ENCODE measurements around the gene ZBTB7A. TPM values are rescaled to one million over a fixed set of nuclear protein-coding genes. Genes with fewer than 3 reads are reported as not detected.
"Not testable (repeated sequence)": the region's sequence is repeated elsewhere in the genome, so short reads cannot be mapped to it uniquely, and the experiment has no call there.

ZBTB7A gene
- total RNA-seq, 1 experiment from 2014 or later = 7.2 TPM

- Histone ChIP-seq H3K79me2 (ENCODE audit: low read length) (peaks cover 47% of the 10 kb centered on the region), H3K4me1 (ENCODE audit: low read length) (peaks cover 18% of the 10 kb centered on the region), H4K20me1 (ENCODE audit: insufficient read depth, low read depth, low read length) (peaks cover 33% of the 10 kb centered on the region; the same call in 1 of the 2 replicates)
- H3K36me3 ChIP-seq (ENCODE audit: insufficient read depth, low read length); H3K27ac ChIP-seq (ENCODE audit: low read length); H3K9me2 ChIP-seq (replicated peaks; ENCODE audit: insufficient read depth, low read length); DNase-seq; H3K9ac ChIP-seq (ENCODE audit: low read length); H3K4me2 ChIP-seq (ENCODE audit: low read depth, low read length, poor library complexity, severe bottlenecking); H3K4me3 ChIP-seq (ENCODE audit: low read length); H2AFZ ChIP-seq (ENCODE audit: low read length); H3K9me3 ChIP-seq (ENCODE audit: low read length); H3K27me3 ChIP-seq (ENCODE audit: low read length): not testable (repeated sequence)
Observed at GRCh38 chr19:4011430-4011829, 55.3 kb downstream of the ZBTB7A start.

- Histone ChIP-seq H3K79me2 (ENCODE audit: low read length) (peaks cover 45% of the 10 kb centered on the region), H3K4me3 (ENCODE audit: low read length) (no peak overlapping the region), H3K27me3 (ENCODE audit: low read length) (no peaks in the 10 kb centered on the region)
Observed at GRCh38 chr19:4010808-4011110, 55.9 kb downstream of the ZBTB7A start.

DNA sequence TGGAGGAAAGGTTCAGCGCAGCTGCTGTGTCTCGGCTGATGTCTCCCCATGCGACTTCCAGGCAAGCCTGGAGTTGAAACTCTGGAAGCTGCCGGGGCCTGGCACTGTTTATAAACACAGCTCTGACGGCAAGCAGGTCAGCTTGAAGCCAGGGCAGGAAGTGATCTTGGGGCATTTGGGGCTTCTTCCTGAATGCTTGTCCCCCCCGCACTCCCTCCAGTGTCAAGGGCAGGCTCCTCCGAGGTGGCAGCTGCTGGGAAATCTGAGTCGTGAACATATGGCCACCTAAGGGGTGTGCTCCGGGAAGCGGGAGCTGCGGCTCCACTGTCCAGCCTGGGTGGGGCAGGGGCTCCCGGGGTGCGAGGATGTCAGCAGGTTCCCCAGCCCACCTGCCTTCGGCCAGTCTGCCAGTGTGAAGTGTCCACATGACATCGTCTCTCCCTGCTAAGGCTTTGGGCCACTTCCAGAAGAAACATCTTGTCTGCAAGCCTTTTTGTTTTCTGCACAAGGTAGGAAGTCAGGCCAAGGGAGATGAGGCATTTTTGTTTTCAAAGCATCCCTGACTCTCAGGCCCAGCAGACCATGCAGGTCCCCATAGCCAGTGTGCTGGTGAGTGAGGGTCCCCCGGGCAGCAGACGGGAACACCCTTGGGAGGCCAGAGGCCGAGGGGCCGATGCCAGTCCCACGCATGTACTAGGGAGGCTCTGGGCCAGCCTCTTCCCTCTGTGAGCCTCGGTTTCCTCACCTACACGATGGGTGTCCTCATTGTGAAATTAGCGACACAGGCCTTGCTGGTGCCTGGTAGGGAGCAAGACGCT lies 56.5 kb downstream of the ZBTB7A start:
- Histone ChIP-seq H3K4me3 (ENCODE audit: low read length) (no peak overlapping the region), H3K36me3 (ENCODE audit: insufficient read depth, low read length) (no peaks in the 10 kb centered on the region), H2AFZ (ENCODE audit: low read length) (no peak overlapping the region), H3K9me3 (ENCODE audit: low read length) (no peaks in the 10 kb centered on the region), H4K20me1 (ENCODE audit: insufficient read depth, low read depth, low read length) (peaks cover 31% of the 10 kb centered on the region; the same call in 1 of the 2 replicates), H3K79me2 (ENCODE audit: low read length) (peaks cover 43% of the 10 kb centered on the region), H3K9ac (ENCODE audit: low read length) (no peak overlapping the region), H3K4me2 (ENCODE audit: low read depth, low read length, poor library complexity, severe bottlenecking) (no peak overlapping the region), H3K9me2 (replicated peaks; ENCODE audit: insufficient read depth, low read length) (no peaks in the 10 kb centered on the region), H3K4me1 (ENCODE audit: low read length) (peaks cover 20% of the 10 kb centered on the region), H3K27me3 (ENCODE audit: low read length) (no peaks in the 10 kb centered on the region), H3K27ac (ENCODE audit: low read length) (no peak overlapping the region)
- no peak for DNase-seq

More at GRCh38 chr19:4010808-4011110, 55.9 kb downstream of the ZBTB7A start:
- Histone ChIP-seq H3K4me1 (ENCODE audit: low read length) (peaks cover 20% of the 10 kb centered on the region), H3K9me3 (ENCODE audit: low read length) (no peaks in the 10 kb centered on the region), H4K20me1 (ENCODE audit: insufficient read depth, low read depth, low read length) (peaks cover 33% of the 10 kb centered on the region; the same call in 1 of the 2 replicates), H3K27ac (ENCODE audit: low read length) (no peak overlapping the region), H3K4me2 (ENCODE audit: low read depth, low read length, poor library complexity, severe bottlenecking) (no peak overlapping the region), H3K36me3 (ENCODE audit: insufficient read depth, low read length) (no peaks in the 10 kb centered on the region), H2AFZ (ENCODE audit: low read length) (no peak overlapping the region), H3K9me2 (replicated peaks; ENCODE audit: insufficient read depth, low read length) (no peaks in the 10 kb centered on the region), H3K9ac (ENCODE audit: low read length) (no peak overlapping the region)
- no peak for DNase-seq

GRCh38 chr19:4007836-4008539 lies 58.7 kb downstream of the ZBTB7A start:
- Histone ChIP-seq H4K20me1 (ENCODE audit: insufficient read depth, low read depth, low read length) (peaks cover 20% of the 10 kb centered on the region; the same call in 1 of the 2 replicates), H3K4me3 (ENCODE audit: low read length) (peak overlapping the region; percentile 82), H3K27me3 (ENCODE audit: low read length) (no peaks in the 10 kb centered on the region), H3K9me2 (replicated peaks; ENCODE audit: insufficient read depth, low read length) (no peaks in the 10 kb centered on the region), H2AFZ (ENCODE audit: low read length) (no peak overlapping the region), H3K79me2 (ENCODE audit: low read length) (peaks cover 36% of the 10 kb centered on the region), H3K4me1 (ENCODE audit: low read length) (peaks cover 20% of the 10 kb centered on the region), H3K9me3 (ENCODE audit: low read length) (no peaks in the 10 kb centered on the region), H3K4me2 (ENCODE audit: low read depth, low read length, poor library complexity, severe bottlenecking) (peak overlapping the region; percentile 84), H3K36me3 (ENCODE audit: insufficient read depth, low read length) (no peaks in the 10 kb centered on the region), H3K27ac (ENCODE audit: low read length) (no peak overlapping the region), H3K9ac (ENCODE audit: low read length) (peak overlapping the region; percentile 86)
- peak; percentile 60 for DNase-seq

GRCh38 chr19:4007021-4007835 lies 59.5 kb downstream of the ZBTB7A start, which contains the start of gene PIAS4:
Gene PIAS4, plus strand, starts transcription at chr19:4007736. Its CDS starts 25 bp downstream, at chr19:4007761.
- Histone ChIP-seq H3K4me2 (ENCODE audit: low read depth, low read length, poor library complexity, severe bottlenecking) (peak within 1 kb of the TSS; percentile 96), H4K20me1 (ENCODE audit: insufficient read depth, low read depth, low read length) (peaks cover 20% of the 10 kb centered on the region; the same call in 1 of the 2 replicates), H3K9me2 (replicated peaks; ENCODE audit: insufficient read depth, low read length) (no peaks in the 10 kb centered on the region), H3K9me3 (ENCODE audit: low read length) (no peaks in the 10 kb centered on the region), H3K27me3 (ENCODE audit: low read length) (no peaks in the 10 kb centered on the region), H3K27ac (ENCODE audit: low read length) (peak within 1 kb of the TSS; percentile 47; the same call in 1 of the 2 replicates), H2AFZ (ENCODE audit: low read length) (peak within 1 kb of the TSS; percentile 95), H3K4me3 (ENCODE audit: low read length) (peak within 1 kb of the TSS; percentile 93), H3K4me1 (ENCODE audit: low read length) (peaks cover 20% of the 10 kb centered on the region), H3K79me2 (ENCODE audit: low read length) (peaks cover 36% of the 10 kb centered on the region), H3K9ac (ENCODE audit: low read length) (peak within 1 kb of the TSS; percentile 93), H3K36me3 (ENCODE audit: insufficient read depth, low read length) (no peaks in the 10 kb centered on the region)
- peak; percentile 98 for DNase-seq

GRCh38 chr19:4005436-4005835 lies 61.3 kb downstream of the ZBTB7A start:
- peaks cover 26% of the 10 kb centered on the region for H3K79me2 ChIP-seq (ENCODE audit: low read length)
- not testable (repeated sequence) for H3K27me3 ChIP-seq (ENCODE audit: low read length); H3K27ac ChIP-seq (ENCODE audit: low read length); H3K36me3 ChIP-seq (ENCODE audit: insufficient read depth, low read length); H3K4me3 ChIP-seq (ENCODE audit: low read length); H2AFZ ChIP-seq (ENCODE audit: low read length); H3K9me2 ChIP-seq (replicated peaks; ENCODE audit: insufficient read depth, low read length); H3K4me2 ChIP-seq (ENCODE audit: low read depth, low read length, poor library complexity, severe bottlenecking); H3K9ac ChIP-seq (ENCODE audit: low read length); DNase-seq; H3K9me3 ChIP-seq (ENCODE audit: low read length)
- peaks cover 20% of the 10 kb centered on the region for H3K4me1 ChIP-seq (ENCODE audit: low read length)
- H4K20me1 ChIP-seq (ENCODE audit: insufficient read depth, low read depth, low read length) = peaks cover 15% of the 10 kb centered on the region; the same call in 1 of the 2 replicates

- not testable (repeated sequence) for H3K27me3 ChIP-seq (ENCODE audit: low read length); H3K4me3 ChIP-seq (ENCODE audit: low read length); H3K4me2 ChIP-seq (ENCODE audit: low read depth, low read length, poor library complexity, severe bottlenecking); H2AFZ ChIP-seq (ENCODE audit: low read length); DNase-seq; H3K27ac ChIP-seq (ENCODE audit: low read length); H3K79me2 ChIP-seq (ENCODE audit: low read length); H3K9ac ChIP-seq (ENCODE audit: low read length); H3K4me1 ChIP-seq (ENCODE audit: low read length); H3K9me3 ChIP-seq (ENCODE audit: low read length); H4K20me1 ChIP-seq (ENCODE audit: insufficient read depth, low read depth, low read length); H3K9me2 ChIP-seq (replicated peaks; ENCODE audit: insufficient read depth, low read length); H3K36me3 ChIP-seq (ENCODE audit: insufficient read depth, low read length)
Observed at GRCh38 chr19:4000798-4001197, 65.9 kb downstream of the ZBTB7A start.

Measured in Karpas-422 (cell line).